Muscle layer of duodenum (tissue), 2 donors: ENCODE results near the gene SPRR2E.
"Not testable (repeated sequence)": the region's sequence is repeated elsewhere in the genome, so short reads cannot be mapped to it uniquely, and the experiment has no call there.

Experiments used
- H3K27ac ChIP-seq: one replicate; pipeline ENCODE4 v1.7.0; 2013; ENCODE audit warnings: mild to moderate bottlenecking, low read length
- H3K27me3 ChIP-seq: one replicate; pipeline ENCODE4 v1.7.0; 2013; ENCODE audit warnings: low read depth, mild to moderate bottlenecking, control low read depth, low read length
- H3K36me3 ChIP-seq, 2 donors: one replicate each; pipeline ENCODE4 v1.7.0; 2013; ENCODE audit warnings: low read length in 2 of 2, control low read depth in 1 of 2, mild to moderate bottlenecking in 1 of 2; ENCODE audit not compliant: insufficient read depth in 2 of 2, control insufficient read depth in 1 of 2
- H3K4me1 ChIP-seq, 2 donors: one replicate each; pipeline ENCODE4 v1.7.0; 2013; ENCODE audit warnings: low read length in 2 of 2, mild to moderate bottlenecking in 2 of 2, control low read depth in 1 of 2, moderate library complexity in 1 of 2; ENCODE audit not compliant: insufficient read depth in 2 of 2, control insufficient read depth in 1 of 2
- H3K4me3 ChIP-seq, 2 donors: one replicate each; pipeline ENCODE4 v1.7.0; 2013; ENCODE audit warnings: low read length in 2 of 2, low read depth in 1 of 2, mild to moderate bottlenecking in 1 of 2
- H3K9me3 ChIP-seq, 2 donors: one replicate each; pipeline ENCODE4 v1.7.0; 2013; ENCODE audit warnings: low read length in 2 of 2, control low read depth in 1 of 2, mild to moderate bottlenecking in 1 of 2; ENCODE audit not compliant: control insufficient read depth in 1 of 2
- donor health status: healthy.

The SPRR2E gene

GRCh38 chr1:153058826-153059784 is 35.2 kb downstream of the SPRR2E start:
- no peaks in the 10 kb centered on the region for H3K36me3 ChIP-seq
- no peaks in the 10 kb centered on the region for H3K27me3 ChIP-seq
- H3K27ac ChIP-seq, result no peak overlapping the region
- H3K4me3 ChIP-seq, result no peak overlapping the region
- H3K4me1 ChIP-seq, result no peaks in the 10 kb centered on the region
- H3K9me3 ChIP-seq, result no peaks in the 10 kb centered on the region

- no peak overlapping the region for H3K4me3 ChIP-seq
- H3K36me3 ChIP-seq, result no peaks in the 10 kb centered on the region
- no peaks in the 10 kb centered on the region for H3K4me1 ChIP-seq
- H3K27me3 ChIP-seq, result no peaks in the 10 kb centered on the region
- H3K27ac ChIP-seq, result no peak overlapping the region
- peaks cover 0 to 3% of the 10 kb centered on the region in 2 donors for H3K9me3 ChIP-seq
Measured at GRCh38 chr1:153058154-153058553, 36.2 kb downstream of the SPRR2E start.

- no peak within 1 kb of the TSS for H3K4me3 ChIP-seq
- no peaks in the 10 kb centered on the region for H3K36me3 ChIP-seq
- H3K4me1 ChIP-seq, result no peaks in the 10 kb centered on the region
- peaks cover 0 to 5% of the 10 kb centered on the region in 2 donors for H3K9me3 ChIP-seq
- no peaks in the 10 kb centered on the region for H3K27me3 ChIP-seq
- no peak within 1 kb of the TSS for H3K27ac ChIP-seq
Measured at GRCh38 chr1:153057375-153057774, 37.0 kb downstream of the SPRR2E start, which contains the start of gene SPRR2A. SPRR2A (minus strand) TSS chr1:153057512; CDS start chr1:153056735, 777 bp downstream.

GRCh38 chr1:153056111-153056510 is 38.2 kb downstream of the SPRR2E start:
- not testable (repeated sequence) for H3K27me3 ChIP-seq, H3K4me3 ChIP-seq, H3K27ac ChIP-seq, H3K9me3 ChIP-seq, H3K4me1 ChIP-seq, H3K36me3 ChIP-seq

GRCh38 chr1:153049211-153049610 is 45.1 kb downstream of the SPRR2E start:
- peaks cover 0 to 5% of the 10 kb centered on the region in 2 donors for H3K9me3 ChIP-seq
- H3K36me3 ChIP-seq, result no peaks in the 10 kb centered on the region
- no peak overlapping the region for H3K4me3 ChIP-seq
- H3K27me3 ChIP-seq, result no peaks in the 10 kb centered on the region
- no peaks in the 10 kb centered on the region for H3K4me1 ChIP-seq
- H3K27ac ChIP-seq, result no peak overlapping the region
